SK-N-SH (cell line): Measurements from ENCODE around the gene PMEPA1. TPM values are rescaled to one million over a fixed set of nuclear protein-coding genes. Genes with fewer than 3 reads are reported as not detected.

Experiments
- CTCF ChIA-PET: fragments of 300-600, 350-600 bp; formaldehyde crosslinking; extraction: SDS; loops from one replicate; lab custom pipeline; 2021; lab: Yijun Ruan, JAX
- POLR2A ChIA-PET: fragments of 350-600 bp; sonication (Branson Sonifier 250); formaldehyde crosslinking; extraction: SDS; loops from one replicate; lab custom pipeline; 2020; ENCODE audit warnings: antibody characterized with exemption, inconsistent platforms; lab: Yijun Ruan, JAX
- DNase-seq: peaks from one replicate; pipeline ENCODE4 v3.0.0; 2012
- H2AFZ ChIP-seq: fragments of 200-600 bp; sonication (generic); 2 replicates; pipeline ENCODE4 v1.8.1; 2016; ENCODE audit warnings: antibody characterized with exemption, mild to moderate bottlenecking, low read depth
- H3F3A ChIP-seq: fragments of 200-600 bp; sonication (generic); replicated peaks from 2 replicates; pipeline ENCODE3; 2016; ENCODE audit warnings: antibody characterized with exemption, mild to moderate bottlenecking; ENCODE audit not compliant: insufficient read depth
- H3K27ac ChIP-seq, 2 experiments: fragments of 200-500 bp in 1 of 2; fragments of 200-600 bp in 1 of 2; sonication (Bioruptor generic) in 1 of 2; sonication (generic), shearing (Covaris generic) in 1 of 2; 2 replicates each; pipeline versions ENCODE4 v1.5.1 to v1.6.1; 2014 to 2016; ENCODE audit warnings: low read depth in 2 of 2, inconsistent platforms in 1 of 2, low read length in 1 of 2, mild to moderate bottlenecking in 1 of 2, mixed read lengths in 1 of 2
- H3K27me3 ChIP-seq: fragments of 200-600 bp; sonication (generic), shearing (Covaris generic); 2 replicates; pipeline ENCODE4 v1.6.1; 2016; ENCODE audit warnings: mixed run types; ENCODE audit not compliant: insufficient read depth
- H3K36me3 ChIP-seq, 2 experiments: fragments of 200-500 bp in 1 of 2; fragments of 200-600 bp in 1 of 2; sonication (Bioruptor generic) in 1 of 2; sonication (generic) in 1 of 2; replicated peaks in 1 of 2; 2 replicates each; pipeline versions ENCODE3 to v1.5.1; 2014 to 2016; ENCODE audit warnings: low read length in 1 of 2, mild to moderate bottlenecking in 1 of 2; ENCODE audit not compliant: insufficient read depth in 2 of 2, control insufficient read depth in 1 of 2
- H3K4me1 ChIP-seq, 2 experiments: fragments of 200-500 bp in 1 of 2; fragments of 200-600 bp in 1 of 2; sonication (Bioruptor generic) in 1 of 2; sonication (generic), shearing (Covaris generic) in 1 of 2; 2 replicates each; pipeline versions ENCODE4 v1.5.1 to v1.6.1; 2014 to 2016; ENCODE audit warnings: low read depth in 1 of 2, low read length in 1 of 2, mixed run types in 1 of 2; ENCODE audit not compliant: insufficient read depth in 2 of 2, control insufficient read depth in 1 of 2
- H3K4me2 ChIP-seq: fragments of 200-600 bp; sonication (generic), shearing (Covaris generic); 2 replicates; pipeline ENCODE4 v1.6.1; 2017; ENCODE audit warnings: mixed run types
- H3K4me3 ChIP-seq, 2 experiments: fragments of 200-500 bp in 1 of 2; fragments of 200-600 bp in 1 of 2; sonication (Bioruptor generic) in 1 of 2; sonication (generic), shearing (Covaris generic) in 1 of 2; 2 replicates each; pipeline versions ENCODE4 v1.5.1 to v1.8.1; 2014 to 2016; ENCODE audit warnings: low read depth in 2 of 2, inconsistent platforms in 1 of 2, low read length in 1 of 2, mild to moderate bottlenecking in 1 of 2, mixed read lengths in 1 of 2, moderate library complexity in 1 of 2
- H3K79me2 ChIP-seq: fragments of 200-600 bp; sonication (generic); 2 replicates; pipeline ENCODE4 v1.8.1; 2017; ENCODE audit warnings: mild to moderate bottlenecking; ENCODE audit not compliant: insufficient read depth
- H3K9ac ChIP-seq: fragments of 200-600 bp; sonication (generic); 2 replicates; pipeline ENCODE4 v1.6.1; 2017; ENCODE audit warnings: mixed run types
- H3K9me2 ChIP-seq: fragments of 200-600 bp; sonication (generic); 2 replicates; pipeline ENCODE4 v1.6.1; 2017; ENCODE audit warnings: mixed run types
- H3K9me3 ChIP-seq: fragments of 200-600 bp; sonication (generic); 2 replicates; pipeline ENCODE4 v1.6.1; 2017; ENCODE audit warnings: mixed run types, mild to moderate bottlenecking, moderate library complexity
- H4K20me1 ChIP-seq: fragments of 200-600 bp; sonication (generic); 2 replicates; pipeline ENCODE4 v1.6.1; 2017; ENCODE audit warnings: mild to moderate bottlenecking, mixed run types; ENCODE audit not compliant: insufficient read depth
- CHD2 ChIP-seq: fragments of 150-350 bp; IDR thresholded peaks from 2 replicates; pipeline ENCODE4 v1.6.1; 2018; ENCODE audit warnings: low read length; ENCODE audit not compliant: partially characterized antibody
- JUND ChIP-seq: IDR thresholded peaks from 2 replicates; pipeline ENCODE4 v1.4.0; 2012
- MXI1 ChIP-seq: IDR thresholded peaks from 2 replicates; pipeline ENCODE4 v1.6.1; 2012; ENCODE audit warnings: mild to moderate bottlenecking, low read depth, low read length, improper control_type of control experiment
- NFIC ChIP-seq: IDR thresholded peaks from 2 replicates; pipeline ENCODE4 v1.4.0; 2012; ENCODE audit warnings: borderline replicate concordance
- NRF1 ChIP-seq: IDR thresholded peaks from 2 replicates; pipeline ENCODE4 v1.6.1; 2012; ENCODE audit warnings: low read depth, mild to moderate bottlenecking, low read length
- POLR2AphosphoS5 ChIP-seq: IDR thresholded peaks from 2 replicates; pipeline ENCODE4 v1.6.1; 2012; ENCODE audit warnings: low read depth, low read length
- RFX5 ChIP-seq: IDR thresholded peaks from 2 replicates; pipeline ENCODE4 v1.6.1; 2012; ENCODE audit warnings: mild to moderate bottlenecking, improper control_type of control experiment, low read length
- TCF12 ChIP-seq: IDR thresholded peaks from 2 replicates; pipeline ENCODE4 v1.4.0; 2012
- TEAD4 ChIP-seq: IDR thresholded peaks from 2 replicates; pipeline ENCODE4 v1.4.0; 2012; ENCODE audit warnings: mild to moderate bottlenecking, borderline replicate concordance; ENCODE audit not compliant: insufficient read depth
- WGBS: methylation state at CpG from one replicate; pipeline ENCODE4 v1.1.6; 2017; ENCODE audit warnings: low lambda C conversion rate; 5-methylcytosine and 5-hydroxymethylcytosine counted together
- polyA plus RNA-seq, 3 experiments: library from polyadenylated mRNA; depleted of rRNA; stranded (reverse); fragments of >200 nt; gene quantifications; 2 replicates each; pipeline ENCODE4 v1.2.3, GENCODE V29; 2012
- TF ChIP-seq, protein P1 (sequence below): fragments of 150-350 bp; IDR thresholded peaks from 2 replicates; pipeline ENCODE4 v1.6.1; 2017; ENCODE audit warnings: antibody characterized with exemption, low read length, low read depth, borderline replicate concordance
- TF ChIP-seq, protein P2 (sequence below): IDR thresholded peaks from 2 replicates; pipeline ENCODE4 v1.4.0; 2012; ENCODE audit warnings: low read depth
- TF ChIP-seq, protein P3 (sequence below): IDR thresholded peaks from 2 replicates; pipeline ENCODE4 v1.4.0; 2012; ENCODE audit warnings: low read depth, borderline replicate concordance

The PMEPA1 gene
- polyA plus RNA-seq, 1 of the 3 experiments (the other 2 are of a cell fraction) = 7.1 TPM

DNA sequence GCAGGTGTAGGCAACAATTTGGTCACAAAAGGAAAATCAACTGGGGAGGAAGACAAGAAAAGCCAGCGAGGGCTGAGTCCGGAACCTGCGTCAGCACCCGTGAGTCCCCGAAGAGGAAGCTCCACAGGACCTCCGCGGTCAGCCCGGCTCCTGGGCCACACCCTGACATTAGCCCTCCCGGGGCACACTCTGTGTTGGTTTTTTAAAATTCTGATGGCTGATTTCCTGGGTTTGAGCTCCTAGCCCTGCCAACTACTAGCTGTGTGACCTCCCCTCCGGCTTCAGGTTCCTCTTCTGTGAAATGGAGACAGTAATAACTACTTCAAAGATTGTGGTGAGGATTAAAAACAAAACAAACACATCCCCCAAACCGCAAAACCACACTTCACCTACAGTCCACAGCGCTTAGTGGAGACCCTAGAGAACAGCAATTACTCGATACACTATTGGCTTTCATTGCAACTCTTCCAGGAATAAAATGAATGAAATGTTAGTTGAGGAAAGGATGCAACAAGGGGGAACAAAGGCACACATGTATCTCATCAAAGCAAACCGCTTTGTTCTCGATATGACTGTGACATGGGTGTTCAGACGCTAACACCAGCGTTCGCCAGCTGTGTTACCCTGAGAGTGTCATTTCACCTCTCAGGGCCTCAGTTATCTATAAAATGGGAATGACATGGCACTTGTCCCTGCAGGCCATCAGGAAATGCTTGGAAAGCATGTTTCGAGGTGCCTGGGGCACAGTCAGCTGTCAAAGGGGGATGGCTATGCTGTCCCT, 90.6 kb downstream of the PMEPA1 start:
- Histone ChIP-seq H3K27me3 (no peaks in the 10 kb centered on the region; the same call in 1 of the 2 replicates), H3K9me3 (no peaks in the 10 kb centered on the region), H3K4me1 (peaks cover 0 to 5% of the 10 kb centered on the region in 2 experiments; a peak in 1 of 4 replicates), H2AFZ (no peak overlapping the region), H3F3A (no peaks in the 10 kb centered on the region), H3K36me3 (no peaks in the 10 kb centered on the region), H4K20me1 (no peaks in the 10 kb centered on the region)
- WGBS = 79% methylated on average over 17 of the region's 19 CpGs
- ChIA-PET POLR2A (no interaction called here), CTCF (interaction anchor here (1.2 to 5.9 kb wide), 5 partner anchors 10 to 590 kb away, joined by 3 to 82 read pairs (median 6); no protein-coding TSS in a partner anchor)
- no peak for DNase-seq
- TF ChIP-seq, protein P1, sequence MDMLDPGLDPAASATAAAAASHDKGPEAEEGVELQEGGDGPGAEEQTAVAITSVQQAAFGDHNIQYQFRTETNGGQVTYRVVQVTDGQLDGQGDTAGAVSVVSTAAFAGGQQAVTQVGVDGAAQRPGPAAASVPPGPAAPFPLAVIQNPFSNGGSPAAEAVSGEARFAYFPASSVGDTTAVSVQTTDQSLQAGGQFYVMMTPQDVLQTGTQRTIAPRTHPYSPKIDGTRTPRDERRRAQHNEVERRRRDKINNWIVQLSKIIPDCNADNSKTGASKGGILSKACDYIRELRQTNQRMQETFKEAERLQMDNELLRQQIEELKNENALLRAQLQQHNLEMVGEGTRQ = no peak
- TF ChIP-seq RFX5 (no peak), POLR2AphosphoS5 (no peak), TCF12 (no peak), TEAD4 (no peak), CHD2 (no peak)
- TF ChIP-seq, protein P2, sequence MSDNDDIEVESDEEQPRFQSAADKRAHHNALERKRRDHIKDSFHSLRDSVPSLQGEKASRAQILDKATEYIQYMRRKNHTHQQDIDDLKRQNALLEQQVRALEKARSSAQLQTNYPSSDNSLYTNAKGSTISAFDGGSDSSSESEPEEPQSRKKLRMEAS = no peak
- TF ChIP-seq, all 33 proteins: peak for 0
- Histone ChIP-seq H3K79me2 (no peaks in the 10 kb centered on the region), H3K9me2 (no peaks in the 10 kb centered on the region), H3K4me2 (no peak overlapping the region), H3K4me3 (no peak overlapping the region), H3K27ac (no peak overlapping the region), H3K9ac (no peak overlapping the region)

DNA sequence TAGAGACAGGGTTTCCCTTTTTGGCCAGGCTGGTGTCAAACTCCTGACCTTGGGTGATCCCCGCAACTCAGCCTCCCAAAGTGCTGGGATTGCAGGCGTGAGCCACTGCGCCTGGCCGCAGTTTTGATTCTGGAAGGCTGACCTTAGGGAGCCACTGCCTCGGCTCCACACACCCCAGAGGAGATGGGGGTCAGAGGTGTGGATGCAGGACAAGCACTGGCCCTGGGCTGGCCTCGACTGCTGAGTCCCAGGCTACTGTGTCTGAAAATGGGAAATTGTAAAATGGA, 91.1 kb downstream of the PMEPA1 start:
- H2AFZ ChIP-seq = no peak overlapping the region
- no peaks in the 10 kb centered on the region for H3K9me2 ChIP-seq
- no peak overlapping the region for H3K4me2 ChIP-seq
- WGBS = 83% methylated on average over 5 of the region's 6 CpGs
- no peaks in the 10 kb centered on the region for H3F3A ChIP-seq
- H3K27ac ChIP-seq = no peak overlapping the region
- H3K27me3 ChIP-seq = no peaks in the 10 kb centered on the region; the same call in 1 of the 2 replicates
- H4K20me1 ChIP-seq = no peaks in the 10 kb centered on the region
- POLR2A ChIA-PET = no interaction called here
- H3K9ac ChIP-seq = no peak overlapping the region
- no peaks in the 10 kb centered on the region for H3K79me2 ChIP-seq
- CTCF ChIA-PET = interaction anchor here (1.2 kb wide), 1 partner anchor 10 kb away, joined by 3 read pairs; no protein-coding TSS in a partner anchor
- H3K4me3 ChIP-seq = no peak overlapping the region
- peaks cover 0 to 5% of the 10 kb centered on the region in 2 experiments; a peak in 1 of 4 replicates for H3K4me1 ChIP-seq
- H3K9me3 ChIP-seq = no peaks in the 10 kb centered on the region
- no peaks in the 10 kb centered on the region for H3K36me3 ChIP-seq
- TF ChIP-seq NRF1 (no peak), CHD2 (no peak), NFIC (no peak), JUND (no peak), MXI1 (no peak)
- TF ChIP-seq, protein P3, sequence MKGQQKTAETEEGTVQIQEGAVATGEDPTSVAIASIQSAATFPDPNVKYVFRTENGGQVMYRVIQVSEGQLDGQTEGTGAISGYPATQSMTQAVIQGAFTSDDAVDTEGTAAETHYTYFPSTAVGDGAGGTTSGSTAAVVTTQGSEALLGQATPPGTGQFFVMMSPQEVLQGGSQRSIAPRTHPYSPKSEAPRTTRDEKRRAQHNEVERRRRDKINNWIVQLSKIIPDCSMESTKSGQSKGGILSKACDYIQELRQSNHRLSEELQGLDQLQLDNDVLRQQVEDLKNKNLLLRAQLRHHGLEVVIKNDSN = no peak
- DNase-seq = no peak
